ENCODE measurements around the gene ZNF711. TPM values are rescaled to one million over a fixed set of nuclear protein-coding genes. Genes with fewer than 3 reads are reported as not detected.
"Not testable (repeated sequence)": the region's sequence is repeated elsewhere in the genome, so short reads cannot be mapped to it uniquely, and the experiment has no call there.

ZNF711 gene
- total RNA-seq, 4 donors from 2014 or later: 1.2 to 3.8 (median 3.3) TPM

DNA sequence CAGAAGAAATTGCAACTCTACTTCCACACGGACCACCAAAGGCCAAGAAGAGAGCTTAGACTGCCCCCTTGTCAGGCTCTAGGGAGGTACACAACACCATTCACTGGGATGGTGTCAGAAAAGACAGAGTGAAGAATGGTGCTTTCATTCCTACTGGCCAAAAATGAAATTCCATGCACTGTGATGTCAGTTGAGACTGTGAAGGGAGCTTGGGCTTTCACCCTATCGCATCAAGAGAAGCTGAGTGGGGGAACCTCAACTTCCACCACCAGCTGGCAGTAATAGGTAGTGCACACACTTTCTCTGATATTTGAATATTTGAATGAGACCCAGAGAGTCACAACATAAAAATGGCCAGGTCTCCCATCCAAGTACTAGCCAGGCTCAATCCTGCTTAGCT, 65.9 kb downstream of the ZNF711 start:
- no peak overlapping the region for H3K4me3 ChIP-seq (ENCODE audit: low read depth, poor library complexity, severe bottlenecking)
- WGBS, 2 donors: 70 to 100% methylated on average over 2 of the region's 2 CpGs
- TF ChIP-seq, protein P1, sequence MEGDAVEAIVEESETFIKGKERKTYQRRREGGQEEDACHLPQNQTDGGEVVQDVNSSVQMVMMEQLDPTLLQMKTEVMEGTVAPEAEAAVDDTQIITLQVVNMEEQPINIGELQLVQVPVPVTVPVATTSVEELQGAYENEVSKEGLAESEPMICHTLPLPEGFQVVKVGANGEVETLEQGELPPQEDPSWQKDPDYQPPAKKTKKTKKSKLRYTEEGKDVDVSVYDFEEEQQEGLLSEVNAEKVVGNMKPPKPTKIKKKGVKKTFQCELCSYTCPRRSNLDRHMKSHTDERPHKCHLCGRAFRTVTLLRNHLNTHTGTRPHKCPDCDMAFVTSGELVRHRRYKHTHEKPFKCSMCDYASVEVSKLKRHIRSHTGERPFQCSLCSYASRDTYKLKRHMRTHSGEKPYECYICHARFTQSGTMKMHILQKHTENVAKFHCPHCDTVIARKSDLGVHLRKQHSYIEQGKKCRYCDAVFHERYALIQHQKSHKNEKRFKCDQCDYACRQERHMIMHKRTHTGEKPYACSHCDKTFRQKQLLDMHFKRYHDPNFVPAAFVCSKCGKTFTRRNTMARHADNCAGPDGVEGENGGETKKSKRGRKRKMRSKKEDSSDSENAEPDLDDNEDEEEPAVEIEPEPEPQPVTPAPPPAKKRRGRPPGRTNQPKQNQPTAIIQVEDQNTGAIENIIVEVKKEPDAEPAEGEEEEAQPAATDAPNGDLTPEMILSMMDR (IDR thresholded peaks at IDR 0.05): no peak
- TF ChIP-seq POLR2A (IDR thresholded peaks at IDR 0.05): no peak
- intact Hi-C loops (cut with DNase I; ENCODE audit: low total_unique reads): no loop called here
- DNase-seq (ENCODE audit: low spot score in 2 of 2): no peak

DNA sequence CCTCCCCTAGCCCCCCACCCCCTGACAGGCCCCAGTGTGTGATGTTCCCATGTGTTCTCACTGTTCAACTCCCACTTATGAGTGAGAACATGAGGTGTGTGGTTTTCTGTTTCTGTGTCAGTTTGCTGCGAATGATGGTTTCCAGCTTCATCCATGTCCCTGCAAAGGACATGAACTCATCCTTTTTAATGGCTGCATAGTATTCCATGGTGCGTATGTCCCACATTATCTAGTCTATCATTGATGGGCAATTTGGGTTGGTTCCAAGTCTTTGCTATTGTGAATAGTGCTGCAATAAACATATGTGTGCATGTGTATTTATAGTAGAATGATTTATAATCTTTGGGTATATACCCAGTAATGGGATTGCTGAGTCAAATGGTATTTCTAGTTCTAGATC, 67.6 kb downstream of the ZNF711 start:
- DNase-seq (ENCODE audit: low spot score in 2 of 2); intact Hi-C loops (cut with DNase I; ENCODE audit: low total_unique reads); H3K4me3 ChIP-seq (ENCODE audit: low read depth, poor library complexity, severe bottlenecking): not testable (repeated sequence)
- WGBS, 2 donors: 93 to 100% methylated on average over 2 of the region's 2 CpGs

Other genes starting within 250 kb of the ZNF711 start
- 10 to 100 TPM; 13.0 to 16.9 (median 14.3) TPM for gene APOOL, start 240.1 kb upstream of the ZNF711 start, total RNA-seq
- under 1 TPM in 1 of 4 donors, not detected in 3; 0.10 TPM for gene SATL1, start 212 bp upstream of the ZNF711 start, total RNA-seq
- 100 to 1,000 TPM; 354 to 625 (median 436) TPM for gene POF1B, start 135.7 kb downstream of the ZNF711 start, total RNA-seq

Measured in lower leg skin (tissue), 4 donors.